Kidney capillary endothelial cell (primary cell): ENCODE results near the gene SRGAP2C.
"Not testable (repeated sequence)": the region's sequence is repeated elsewhere in the genome, so short reads cannot be mapped to it uniquely, and the experiment has no call there.

Experiments used
- DNase-seq: peaks from one replicate; pipeline ENCODE4 v3.0.0-alpha.2; 2018; ENCODE audit warnings: low spot score

The SRGAP2C gene

DNA sequence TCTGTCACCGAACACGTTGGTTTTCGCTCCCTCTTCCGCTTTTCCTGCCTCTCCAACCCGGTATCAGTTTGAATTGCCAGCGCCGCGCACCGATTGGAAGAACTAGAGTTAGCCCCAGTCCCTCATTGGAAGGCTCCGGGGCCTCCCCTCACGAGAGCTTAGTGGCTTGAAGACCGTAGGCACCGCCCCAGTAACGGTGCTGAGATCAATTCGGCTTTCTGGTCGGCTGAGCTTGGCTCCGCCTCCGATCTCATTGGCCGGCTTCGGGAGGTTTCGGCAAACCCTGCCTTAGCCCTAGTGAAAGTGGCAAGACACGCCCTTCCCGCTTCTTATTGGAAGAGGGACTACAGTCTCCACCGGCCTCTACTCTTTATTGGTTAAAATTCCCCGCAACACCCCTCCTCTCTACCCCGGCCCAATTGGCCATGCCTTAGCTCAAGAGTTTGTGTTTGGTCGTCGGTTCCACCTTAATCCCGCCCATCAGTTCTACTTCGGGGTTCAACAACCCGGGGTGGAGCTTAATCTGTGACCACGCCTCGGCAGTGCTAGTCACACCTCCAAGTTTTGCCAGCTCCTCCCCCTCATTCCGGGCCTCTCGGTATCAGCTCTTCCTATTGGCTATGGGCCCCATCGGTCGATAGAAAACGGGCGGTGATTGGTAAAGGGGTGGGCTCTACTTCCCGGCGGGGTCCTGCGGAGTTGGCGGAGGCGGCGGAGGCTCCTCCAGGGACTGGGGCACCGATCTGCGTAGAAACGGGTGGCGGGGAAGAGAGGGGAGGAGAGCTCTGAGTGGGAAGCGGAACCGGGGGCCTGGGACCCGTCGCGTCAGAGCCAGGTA is at the start of gene SRGAP2C, which contains the start of gene FAM72B:
SRGAP2C (plus strand) TSS at position 686 of the 838 bp plus-strand sequence. CDS start 2,472 bp downstream, outside the sequence.
FAM72B (minus strand) TSS at position 51 of the 838 bp plus-strand sequence. CDS start 851 bp downstream, outside the sequence.
- peak; percentile 94 for DNase-seq

DNA sequence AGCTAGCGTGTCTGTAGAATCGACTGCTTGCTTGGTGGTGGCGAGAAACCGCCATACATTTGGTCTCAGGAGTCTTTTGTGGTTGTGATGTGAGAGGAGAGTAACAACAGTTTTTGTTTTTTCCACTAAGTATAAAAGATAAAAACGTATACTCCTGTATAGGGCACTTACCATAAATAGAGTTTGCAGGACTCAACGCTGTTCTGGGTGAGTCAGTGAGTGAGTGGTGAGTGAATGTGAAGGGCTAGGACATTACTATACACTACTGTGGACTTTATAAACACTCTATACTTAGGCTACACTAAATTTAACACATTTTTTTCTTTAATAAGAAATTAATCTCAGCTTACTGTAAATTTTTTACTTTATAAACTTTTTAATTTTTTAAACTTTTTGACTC is 44.4 kb upstream of the SRGAP2C start:
- DNase-seq: not testable (repeated sequence)

DNA sequence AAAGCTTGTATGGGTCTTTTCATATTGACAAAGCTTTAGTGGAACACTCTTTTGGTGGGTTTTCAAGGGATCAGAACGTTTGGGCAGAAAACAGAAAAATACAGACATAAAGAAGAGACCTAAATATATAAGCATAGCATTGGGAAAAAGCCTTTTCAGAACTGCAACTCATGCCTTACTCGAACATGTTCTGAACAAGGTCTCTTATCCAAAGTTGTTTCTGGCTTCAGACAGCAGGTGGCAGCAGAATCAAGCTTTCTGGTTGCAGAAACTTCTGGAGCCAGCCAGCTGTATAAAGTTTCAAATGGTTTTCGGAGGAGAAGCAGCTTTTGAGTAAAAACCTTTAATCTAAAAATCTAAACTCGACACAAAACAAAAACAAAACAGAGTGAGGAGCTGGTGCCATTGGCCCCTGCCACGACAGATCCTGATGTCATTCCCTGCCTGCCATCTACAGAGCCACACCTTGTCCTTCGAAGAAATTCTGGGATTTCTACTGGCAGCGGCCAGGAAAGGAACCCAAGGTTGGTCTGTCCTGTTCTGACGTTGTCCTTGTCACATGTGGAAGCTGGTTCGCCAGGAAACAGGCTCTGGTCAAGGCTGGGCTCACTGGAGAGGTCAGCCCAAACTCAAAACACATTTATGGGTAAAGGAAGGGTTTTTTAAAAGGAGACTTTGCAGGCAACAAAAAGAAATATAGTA is 36.1 kb upstream of the SRGAP2C start:
- DNase-seq: not testable (repeated sequence)

DNA sequence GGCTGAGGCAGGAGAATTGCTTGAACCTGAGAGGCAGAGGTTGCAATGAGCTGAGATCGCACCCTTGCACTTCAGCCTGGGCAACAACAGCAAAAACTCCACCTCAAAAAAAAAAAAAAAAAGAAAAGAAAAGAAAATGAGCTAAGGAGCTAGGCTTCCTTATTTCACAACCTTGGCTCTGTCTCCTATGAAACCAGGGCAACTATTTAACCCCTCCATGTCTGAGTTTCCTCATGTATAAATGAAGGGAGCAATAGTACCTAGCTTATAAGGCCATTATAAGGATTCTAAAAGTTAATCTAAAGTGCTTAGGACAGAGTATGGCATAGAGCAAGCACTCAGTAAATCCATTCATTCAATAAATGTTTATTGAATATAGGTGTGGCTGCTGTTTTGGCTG is 33.5 kb upstream of the SRGAP2C start:
- not testable (repeated sequence) for DNase-seq

DNA sequence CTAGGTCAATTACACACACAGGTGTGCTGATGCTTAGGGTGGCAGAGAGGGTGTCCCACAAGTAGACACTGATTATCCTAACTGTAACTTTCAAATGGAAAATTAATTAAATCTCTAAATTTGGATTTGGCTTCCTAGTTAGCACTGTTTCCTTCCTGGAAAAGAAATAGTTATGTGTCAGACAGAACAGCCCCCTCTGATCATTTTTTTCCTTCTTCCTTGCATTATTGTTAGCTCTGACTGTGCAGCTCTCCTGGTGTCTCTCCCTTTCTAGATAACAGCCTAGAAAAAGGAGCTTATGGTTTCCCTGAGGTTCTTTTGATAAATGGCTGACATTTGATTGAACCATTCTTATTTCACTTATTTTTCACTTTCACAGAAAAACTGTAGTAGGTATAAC is 32.0 kb upstream of the SRGAP2C start:
- DNase-seq: not testable (repeated sequence)

DNA sequence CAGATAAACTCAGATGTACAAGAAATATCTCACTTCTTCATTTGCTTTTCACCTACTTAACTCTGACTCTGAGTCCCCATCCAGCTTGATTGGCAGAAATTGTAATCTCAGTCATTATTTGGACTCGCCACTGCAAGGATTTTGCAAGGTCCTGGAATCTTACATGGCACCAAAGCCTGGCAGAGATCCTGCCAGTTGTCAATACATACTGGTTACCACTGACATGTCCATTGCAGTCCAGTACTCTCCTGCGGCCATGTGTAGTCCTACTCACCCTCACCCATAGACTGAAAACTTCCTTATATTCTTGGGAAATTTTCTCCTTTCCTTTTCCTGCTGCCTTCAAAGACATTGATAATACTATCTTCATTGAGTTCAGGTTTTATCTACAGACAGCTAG is 30.0 kb upstream of the SRGAP2C start:
- DNase-seq: not testable (repeated sequence)

DNA sequence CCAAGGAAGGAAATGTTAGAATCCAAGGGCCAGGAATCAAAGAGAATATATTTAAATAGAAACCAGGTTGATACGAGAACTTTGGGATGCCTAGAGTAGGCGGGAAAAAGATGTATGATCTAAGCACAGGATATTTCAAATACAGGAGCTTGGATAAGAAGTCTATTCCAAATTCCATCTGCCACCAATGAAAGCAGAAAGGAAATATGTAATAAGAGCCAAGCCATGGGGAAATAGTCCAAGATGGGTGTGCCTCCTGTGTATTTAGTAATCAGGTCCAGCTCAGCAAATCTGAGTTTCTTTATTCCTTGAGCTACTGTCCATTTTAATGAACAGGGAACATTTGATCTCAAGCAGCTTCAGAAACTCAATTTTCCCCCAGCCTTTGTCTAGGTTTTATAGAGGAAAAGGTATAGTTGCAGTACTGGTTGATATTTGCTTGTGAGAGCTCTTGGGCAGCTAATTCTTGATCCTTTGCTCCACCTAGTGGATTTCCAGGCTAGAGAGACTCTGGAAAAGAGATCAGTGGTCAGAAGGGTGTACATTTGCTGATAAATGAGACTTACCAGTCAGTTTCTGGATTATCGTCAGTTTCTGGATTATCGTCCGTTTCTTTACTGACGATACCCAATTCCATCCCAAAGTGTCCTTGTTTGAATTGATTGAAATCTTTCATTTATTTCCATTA is 29.0 kb upstream of the SRGAP2C start:
- DNase-seq: peak; percentile 1

DNA sequence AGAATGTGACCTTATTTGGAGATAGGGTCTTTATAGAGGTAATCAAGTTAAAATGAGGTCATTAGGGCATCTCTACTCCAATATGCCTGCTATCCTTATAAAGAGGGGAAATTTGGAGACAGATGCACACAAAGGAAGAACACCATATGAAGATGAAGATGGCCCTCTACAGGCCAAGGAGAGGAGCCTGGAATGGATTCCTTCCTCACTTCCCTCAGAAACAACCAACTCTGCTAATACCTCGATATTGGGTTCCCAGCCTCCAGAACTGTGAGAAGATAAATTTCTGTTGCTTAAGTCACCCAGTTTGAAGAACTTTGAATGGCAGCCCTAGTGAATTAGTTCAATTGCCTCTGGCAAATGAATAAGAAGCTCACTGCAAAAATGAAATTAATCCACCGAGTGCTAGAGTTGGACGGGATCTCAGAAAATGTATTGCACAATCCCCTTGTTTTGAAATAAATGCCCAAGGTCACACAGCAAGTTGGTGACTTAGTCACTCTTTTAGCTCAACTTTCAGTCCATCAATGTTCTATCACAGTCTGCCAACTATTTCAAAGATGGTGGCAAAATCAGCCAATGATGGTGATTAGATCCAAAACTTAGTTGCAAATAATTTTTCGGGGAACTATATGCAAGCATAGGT is 27.7 kb upstream of the SRGAP2C start:
- DNase-seq: not testable (repeated sequence)

DNA sequence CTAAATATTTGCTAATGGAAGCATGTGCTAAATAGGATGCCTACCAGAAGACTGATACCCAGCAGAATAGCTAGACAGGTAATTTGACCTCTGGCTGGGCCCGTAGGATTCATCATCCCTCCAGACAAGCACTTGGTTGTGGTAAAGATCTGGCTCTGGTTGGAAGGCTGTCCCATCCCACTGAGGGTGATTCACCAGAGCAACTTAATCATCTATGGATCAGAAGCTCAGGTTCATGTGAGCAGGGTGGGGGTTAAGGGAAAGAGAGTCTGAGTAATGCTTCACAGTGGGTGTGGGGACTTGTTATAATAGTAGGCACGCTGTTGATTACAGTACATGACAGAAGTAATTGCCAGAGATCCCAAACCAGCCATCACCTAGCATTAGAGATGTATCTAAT is 27.2 kb upstream of the SRGAP2C start:
- not testable (repeated sequence) for DNase-seq

DNA sequence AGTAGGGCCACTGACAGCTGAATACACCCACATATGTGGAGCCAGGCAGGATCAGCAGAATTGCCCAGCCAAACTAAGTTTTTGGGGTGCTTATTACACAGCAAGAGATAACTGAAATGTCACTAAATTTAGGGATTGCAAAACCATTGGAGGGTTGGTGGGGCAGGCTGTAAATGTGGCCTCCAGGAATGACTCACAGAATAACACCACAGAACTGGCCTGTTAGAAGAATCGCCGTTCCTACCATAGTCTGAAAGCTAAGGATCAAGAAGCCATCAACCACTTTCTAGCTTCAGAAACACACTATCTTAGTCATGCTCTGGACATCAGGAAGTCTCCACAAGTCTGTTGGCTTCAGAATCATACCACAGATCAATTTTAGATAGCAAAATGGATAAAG is 24.7 kb upstream of the SRGAP2C start:
- DNase-seq: not testable (repeated sequence)

DNA sequence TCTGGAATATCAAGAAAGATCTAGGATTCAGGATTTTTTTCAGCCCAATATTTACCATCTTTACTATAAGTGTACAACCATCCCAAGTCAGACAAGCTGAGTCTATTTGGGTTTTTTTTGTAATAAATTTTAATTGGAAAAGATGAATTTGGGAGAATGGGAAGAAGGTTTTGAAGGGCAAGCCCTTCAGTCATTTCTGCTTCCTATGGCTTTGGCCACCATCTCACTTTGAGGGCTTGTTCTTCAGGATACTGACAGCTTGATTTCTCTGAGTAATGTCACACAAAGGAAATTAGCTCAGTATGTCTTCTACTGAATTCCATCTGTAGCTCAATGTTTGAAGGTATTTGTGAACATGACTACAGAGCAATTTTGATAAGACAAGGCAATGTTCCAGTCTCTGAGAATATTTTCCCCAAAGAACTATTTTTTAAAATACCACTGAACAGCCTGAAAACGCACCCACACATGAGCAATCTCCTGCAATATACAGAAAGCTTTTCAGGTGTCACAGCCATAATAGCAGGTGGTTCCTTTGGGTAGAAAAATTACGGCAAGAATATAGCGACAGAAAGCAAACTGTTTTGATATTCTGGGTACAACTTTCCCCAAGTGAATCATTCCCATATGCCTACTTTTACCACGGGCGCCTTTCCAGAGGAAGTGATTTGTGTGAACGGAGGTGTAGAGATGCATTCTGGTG is 23.4 kb upstream of the SRGAP2C start:
- DNase-seq: not testable (repeated sequence)

DNA sequence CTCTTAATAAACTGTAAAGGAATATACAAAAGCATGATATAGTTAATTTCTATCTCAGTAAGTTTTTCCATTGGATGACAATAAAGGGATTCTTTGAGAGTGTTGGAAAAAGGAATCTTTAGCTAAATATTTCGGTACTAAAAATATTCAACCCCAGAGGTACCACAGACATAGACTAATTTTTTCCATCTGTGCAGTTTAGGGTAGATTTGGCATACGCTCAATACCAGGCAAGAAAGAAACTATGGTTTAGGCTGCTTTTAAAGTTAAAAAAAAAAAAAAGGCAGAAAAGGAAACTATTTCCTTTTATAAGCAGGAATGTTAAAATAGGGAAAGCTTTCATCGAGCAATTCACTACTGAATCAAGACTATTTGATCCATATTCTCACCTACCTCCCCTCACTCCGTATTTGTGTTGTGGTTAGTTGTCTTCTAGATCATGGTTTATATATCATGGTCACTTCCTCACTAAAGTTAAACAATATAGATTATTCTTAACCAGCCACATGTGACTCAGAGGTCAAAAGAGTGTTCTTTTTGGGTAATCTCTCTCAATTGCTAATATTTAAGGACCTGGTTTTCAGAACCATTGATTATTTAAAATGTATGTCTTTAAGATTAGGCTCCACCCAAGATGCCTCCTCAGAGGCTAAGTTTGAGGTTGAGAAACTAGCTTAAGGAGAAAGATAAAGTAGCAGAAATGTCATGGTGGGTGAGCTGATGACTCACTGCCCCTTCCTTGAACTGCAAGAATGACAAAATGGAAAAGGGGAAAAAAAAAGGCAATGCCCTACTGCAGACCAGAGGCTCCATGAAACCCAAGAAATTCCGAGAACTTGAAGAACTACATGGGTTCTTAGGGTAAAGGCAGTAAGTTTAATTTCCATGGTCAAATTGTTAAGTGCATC is 20.7 kb upstream of the SRGAP2C start:
- DNase-seq: not testable (repeated sequence)

DNA sequence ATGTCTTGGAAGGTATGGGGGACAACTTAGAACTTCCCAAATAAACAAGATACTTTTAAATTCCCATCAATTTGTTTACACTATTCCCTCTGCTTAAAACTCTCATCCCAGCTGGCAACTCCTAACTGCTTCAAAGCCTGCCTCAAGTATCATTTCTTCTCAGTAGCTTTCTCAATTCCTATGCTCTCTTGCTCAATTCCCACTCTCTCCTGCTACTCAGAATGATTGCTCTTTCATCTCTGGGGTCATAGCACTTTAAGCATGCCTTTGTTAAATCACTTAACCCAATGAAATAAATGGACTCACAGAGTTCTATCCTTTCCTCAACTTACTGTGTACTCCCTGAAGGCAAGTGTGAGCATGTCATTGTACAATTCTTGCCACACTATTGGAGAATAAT is 19.5 kb upstream of the SRGAP2C start:
- DNase-seq: not testable (repeated sequence)

DNA sequence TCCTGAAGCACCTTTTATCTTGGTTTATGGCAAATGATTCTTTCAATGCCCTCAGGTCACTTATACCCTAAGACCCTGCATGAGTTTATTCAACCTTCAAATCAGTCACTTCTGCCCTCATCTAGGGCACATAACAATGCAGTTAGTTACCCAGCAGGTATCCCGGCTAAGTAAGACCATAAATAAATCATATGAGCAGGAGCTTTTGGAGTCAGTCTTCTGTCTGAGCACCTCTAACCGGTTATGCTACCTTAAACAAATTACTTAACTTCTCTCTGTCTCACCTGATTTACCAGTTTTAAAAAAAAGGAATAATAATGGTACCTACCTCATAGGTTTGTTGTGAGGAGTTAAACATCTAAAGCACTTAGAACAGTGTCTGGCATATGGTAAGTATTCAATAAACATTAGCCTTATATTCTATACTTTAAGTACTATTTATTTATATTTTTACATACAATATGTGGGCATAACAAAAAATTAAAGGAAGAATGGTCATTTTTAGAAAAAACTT is 17.5 kb upstream of the SRGAP2C start:
- not testable (repeated sequence) for DNase-seq

DNA sequence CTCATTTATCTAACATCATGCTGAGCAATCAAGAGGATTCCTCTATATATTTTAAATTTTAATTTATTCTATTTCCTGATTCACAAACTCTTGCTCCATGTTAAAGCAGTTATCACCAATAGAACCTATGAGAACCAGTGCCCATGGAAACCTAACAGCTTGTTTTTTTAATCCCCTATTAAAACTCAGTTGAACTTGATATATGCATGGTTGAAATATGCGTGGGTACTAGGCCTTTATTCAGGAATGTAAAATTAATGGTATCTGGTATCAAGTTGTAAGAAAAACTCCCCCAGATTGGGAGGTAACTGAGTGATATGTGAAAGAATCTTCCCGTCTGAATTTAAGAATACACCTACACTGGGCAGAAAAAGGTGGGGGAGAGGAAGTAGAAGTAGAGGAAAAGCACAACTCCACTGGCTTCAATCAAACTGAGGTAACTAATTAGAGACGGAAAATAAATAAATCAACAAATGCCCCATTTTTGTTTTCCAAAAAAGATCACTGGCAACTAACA is 16.6 kb upstream of the SRGAP2C start:
- DNase-seq: not testable (repeated sequence)

DNA sequence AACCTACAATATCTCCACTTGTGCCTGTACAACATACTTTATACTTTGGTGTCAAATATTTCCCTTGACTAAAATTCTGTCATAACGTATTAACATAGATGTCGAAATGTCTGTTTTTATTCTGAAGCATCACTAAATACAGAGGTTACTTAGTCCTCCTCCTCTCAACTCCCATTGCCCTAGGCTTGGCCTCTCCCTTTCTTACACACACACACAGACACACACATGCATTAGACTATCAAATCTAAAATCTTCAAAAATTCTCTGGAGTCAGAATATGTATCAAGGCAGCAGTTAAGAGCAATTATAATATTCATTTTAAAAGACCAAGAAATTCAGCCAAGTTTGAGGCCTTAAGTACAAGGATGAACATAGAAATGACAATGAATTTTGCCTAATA is 8.1 kb upstream of the SRGAP2C start:
- DNase-seq: not testable (repeated sequence)

DNA sequence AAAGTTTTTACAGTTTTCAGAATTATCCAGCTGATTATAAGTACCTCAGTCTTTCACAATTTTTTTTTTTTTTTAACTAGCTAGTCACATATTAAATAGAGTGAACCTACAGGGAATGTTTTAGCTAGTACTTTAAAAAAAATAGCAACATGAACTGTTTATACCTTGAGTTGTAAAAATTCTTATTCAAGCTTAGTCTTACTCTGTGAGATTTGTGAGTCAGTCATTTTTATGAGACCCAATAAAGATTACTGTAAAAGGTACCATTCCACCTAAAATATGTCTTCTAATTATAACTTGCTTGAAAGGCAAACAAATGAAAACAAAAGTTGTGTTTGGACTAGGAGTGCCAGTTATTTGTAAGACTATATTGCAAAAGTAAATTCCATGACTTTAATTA is 6.6 kb upstream of the SRGAP2C start:
- DNase-seq: not testable (repeated sequence)

DNA sequence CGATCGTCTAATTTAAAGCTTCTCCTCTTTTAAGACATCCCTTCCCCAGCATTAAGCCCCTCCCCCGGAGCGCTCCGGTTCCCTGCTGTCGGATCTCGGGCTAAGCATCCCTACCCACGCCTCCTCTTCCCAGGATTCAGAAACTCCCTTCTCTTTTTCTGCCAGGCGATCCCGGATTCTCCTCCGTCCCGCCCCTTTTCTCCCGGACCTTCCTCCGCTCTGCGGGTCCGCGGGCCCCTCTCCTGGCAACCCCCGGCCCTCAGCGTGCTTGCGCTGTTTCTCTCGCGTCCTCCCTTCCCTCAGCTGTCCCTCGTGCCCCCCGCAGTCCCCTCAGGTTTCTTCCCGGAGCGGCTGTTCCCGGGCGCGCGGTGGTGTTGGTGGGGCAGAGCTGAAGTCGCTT is 908 bp upstream of the SRGAP2C start:
- not testable (repeated sequence) for DNase-seq

DNA sequence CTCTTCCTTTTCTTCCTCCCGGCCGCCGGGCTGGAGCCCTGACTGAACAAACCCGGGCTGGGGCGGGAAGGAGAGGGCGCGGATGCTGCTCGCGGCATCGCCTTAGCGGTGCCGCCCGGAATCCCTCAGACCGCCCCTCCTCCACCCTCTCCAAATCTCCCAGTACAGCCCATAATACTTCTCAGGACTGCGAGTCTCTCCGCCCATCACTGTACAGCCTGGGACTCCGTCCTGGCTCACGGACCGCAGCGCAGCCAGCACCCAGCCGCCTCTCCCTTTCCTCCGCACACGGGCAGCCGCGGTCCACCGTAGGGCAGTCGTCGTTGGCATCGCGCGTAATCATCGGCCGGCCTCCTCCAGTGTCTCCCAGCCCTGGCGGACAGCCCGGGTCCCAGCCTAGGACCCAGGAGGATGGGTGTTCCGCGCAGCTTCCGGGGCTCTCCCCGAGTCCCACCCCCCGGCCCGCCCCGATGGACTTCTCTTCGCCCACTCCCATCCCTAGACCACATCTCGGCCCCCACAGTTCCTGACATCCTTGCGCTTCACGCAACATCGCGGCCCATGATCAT is 449 bp downstream of the SRGAP2C start:
- not testable (repeated sequence) for DNase-seq
